SH-SY5Y (cell line): ENCODE measurements around the gene DVL1.

ENCODE experiments used
- GATA2 ChIP-seq: IDR thresholded peaks from 2 replicates; pipeline ENCODE4 v1.6.1; 2011; ENCODE audit warnings: mild to moderate bottlenecking, low read depth, low read length
- GATA3 ChIP-seq: IDR thresholded peaks from 2 replicates; pipeline ENCODE4 v1.6.1; 2011; ENCODE audit warnings: low read depth, mild to moderate bottlenecking, low read length, moderate library complexity

GRCh38 chr1:1293263-1294249 is 55.7 kb downstream of the DVL1 start:
- TF ChIP-seq GATA2 (no peak), GATA3 (no peak)
